ENCODE measurements around the gene BCAT1.
"Not testable (repeated sequence)": the region's sequence is repeated elsewhere in the genome, so short reads cannot be mapped to it uniquely, and the experiment has no call there.

Gene BCAT1

GRCh38 chr12:24921251-24922038, 27.5 kb downstream of the BCAT1 start:
- no peak for DNase-seq

GRCh38 chr12:24920141-24920540, 28.8 kb downstream of the BCAT1 start:
- DNase-seq, result no peak

- no peak for DNase-seq
These were observed 29.4 kb downstream of the BCAT1 start for GRCh38 chr12:24919346-24920001.

DNA sequence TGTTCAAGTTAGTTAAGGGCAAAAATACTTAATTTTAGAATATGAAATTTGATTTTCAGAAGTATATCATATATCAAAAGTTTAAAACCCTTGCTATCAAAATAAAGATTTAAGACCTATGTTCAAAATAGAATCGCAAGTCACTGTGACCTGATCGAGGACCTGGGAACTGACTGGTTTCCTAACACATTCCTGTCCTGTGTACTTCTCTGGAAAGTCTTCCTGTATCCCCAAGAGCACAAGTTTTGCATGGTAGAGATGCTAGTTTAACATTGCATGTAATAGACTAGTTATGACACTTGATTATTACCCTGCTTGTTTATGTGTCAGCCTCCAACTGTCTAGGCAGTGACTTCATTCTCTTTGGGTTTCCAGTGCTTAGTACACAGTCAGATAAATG, 30.3 kb downstream of the BCAT1 start:
- DNase-seq, result no peak

GRCh38 chr12:24915501-24915900, 33.4 kb downstream of the BCAT1 start:
- no peak for DNase-seq

DNA sequence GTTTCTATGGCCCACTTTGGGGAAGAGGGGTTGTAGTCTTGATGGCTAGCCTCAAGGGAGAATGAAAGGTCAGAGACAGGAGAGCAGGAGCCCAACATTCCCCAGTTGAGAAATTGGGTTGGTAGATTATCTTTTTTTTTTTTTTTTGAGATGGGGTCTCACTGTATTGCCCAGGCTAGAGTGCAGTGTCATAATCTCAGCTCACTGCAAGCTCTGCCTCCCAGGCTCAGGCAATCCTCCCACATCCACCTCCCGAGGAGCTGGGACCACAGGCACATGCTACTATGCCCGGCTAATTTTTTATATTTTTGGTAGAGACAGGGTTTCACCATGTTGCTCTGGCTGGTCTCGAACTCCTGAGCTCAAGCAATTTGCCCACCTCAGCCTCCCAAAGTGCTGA, 34.9 kb downstream of the BCAT1 start:
- DNase-seq, result no peak

GRCh38 chr12:24913130-24913529, 35.8 kb downstream of the BCAT1 start:
- DNase-seq, result no peak

- no peak for DNase-seq
These were observed 37.6 kb downstream of the BCAT1 start for GRCh38 chr12:24911271-24911791.

GRCh38 chr12:24910192-24910591, 38.7 kb downstream of the BCAT1 start:
- not testable (repeated sequence) for DNase-seq

DNA sequence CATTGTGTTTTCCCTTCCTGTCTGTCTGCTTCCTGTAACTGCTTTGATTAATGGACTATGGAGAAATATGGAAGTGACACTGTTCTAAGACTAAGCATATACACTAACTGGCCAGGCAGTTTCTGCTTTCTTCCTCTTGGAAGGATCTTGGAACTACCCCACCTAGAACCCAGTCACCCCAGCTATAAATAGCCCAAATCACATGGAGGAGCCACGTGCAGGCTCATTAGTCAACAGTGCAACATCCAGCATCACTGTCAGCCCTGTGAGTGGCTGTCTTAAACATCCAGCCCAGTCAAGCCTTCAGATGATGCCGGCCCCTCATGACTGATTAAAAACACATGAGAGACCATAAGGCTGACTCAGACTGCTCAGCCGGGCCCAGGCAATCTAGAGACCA, 39.2 kb downstream of the BCAT1 start:
- no peak for DNase-seq

DNA sequence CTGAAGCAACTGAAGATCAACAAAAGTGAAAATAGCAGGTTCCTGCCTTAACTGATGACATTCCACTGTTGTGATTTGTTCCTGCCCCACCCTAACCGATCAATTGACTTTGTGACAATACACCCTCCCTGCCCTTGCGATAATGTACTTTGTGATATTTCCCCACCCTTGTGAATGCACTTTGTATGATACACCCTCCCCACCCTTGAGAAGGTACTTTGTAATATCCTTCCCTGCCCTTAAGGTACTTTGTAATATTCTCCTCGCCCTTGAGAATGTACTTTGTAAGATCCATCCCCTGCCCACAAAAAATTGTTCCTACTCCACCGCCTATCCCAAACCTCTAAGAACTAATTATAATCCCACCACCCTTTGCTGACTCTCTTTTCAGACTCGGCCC, 41.4 kb downstream of the BCAT1 start:
- DNase-seq, result no peak

DNA sequence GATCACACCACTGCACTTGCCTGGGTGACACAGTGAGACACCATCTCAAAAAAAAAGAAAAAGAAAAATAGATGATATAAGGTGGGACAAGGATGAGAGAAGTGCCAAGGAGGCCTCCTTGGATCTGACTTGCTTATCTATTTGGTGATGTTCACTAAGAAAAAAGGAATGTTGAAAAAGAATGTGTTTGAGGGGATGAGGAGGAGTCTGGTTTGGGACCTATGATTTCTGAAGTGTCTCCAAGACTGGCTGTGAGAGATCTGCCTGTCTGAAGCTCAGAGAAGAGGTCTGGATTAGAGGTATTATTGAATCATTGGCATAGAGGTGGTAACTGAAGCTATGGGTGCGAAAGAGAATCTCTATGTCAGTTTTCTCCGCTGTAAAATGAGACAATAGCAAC, 42.8 kb downstream of the BCAT1 start:
- no peak for DNase-seq

GRCh38 chr12:24905431-24905830, 43.5 kb downstream of the BCAT1 start:
- no peak for DNase-seq

DNA sequence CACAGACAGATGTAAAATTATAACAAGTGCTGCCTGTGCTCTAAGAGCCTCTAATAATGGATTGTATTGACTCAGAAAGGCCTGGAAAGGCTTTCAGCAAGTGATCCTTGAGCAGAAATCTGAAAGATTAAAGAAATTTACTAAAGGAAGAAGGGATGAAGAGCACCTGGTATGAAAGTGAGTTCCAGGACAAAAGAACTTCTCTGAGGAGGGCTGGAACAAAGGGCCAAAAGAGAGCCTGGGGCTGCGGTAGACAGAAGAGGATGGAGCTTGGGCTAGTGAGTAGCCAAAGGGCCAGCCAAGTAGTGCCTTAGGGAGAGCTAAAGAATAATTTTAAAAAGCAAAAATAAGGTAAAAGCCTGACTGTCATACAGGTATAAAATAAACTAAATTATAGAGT, 44.0 kb downstream of the BCAT1 start:
- no peak for DNase-seq

DNA sequence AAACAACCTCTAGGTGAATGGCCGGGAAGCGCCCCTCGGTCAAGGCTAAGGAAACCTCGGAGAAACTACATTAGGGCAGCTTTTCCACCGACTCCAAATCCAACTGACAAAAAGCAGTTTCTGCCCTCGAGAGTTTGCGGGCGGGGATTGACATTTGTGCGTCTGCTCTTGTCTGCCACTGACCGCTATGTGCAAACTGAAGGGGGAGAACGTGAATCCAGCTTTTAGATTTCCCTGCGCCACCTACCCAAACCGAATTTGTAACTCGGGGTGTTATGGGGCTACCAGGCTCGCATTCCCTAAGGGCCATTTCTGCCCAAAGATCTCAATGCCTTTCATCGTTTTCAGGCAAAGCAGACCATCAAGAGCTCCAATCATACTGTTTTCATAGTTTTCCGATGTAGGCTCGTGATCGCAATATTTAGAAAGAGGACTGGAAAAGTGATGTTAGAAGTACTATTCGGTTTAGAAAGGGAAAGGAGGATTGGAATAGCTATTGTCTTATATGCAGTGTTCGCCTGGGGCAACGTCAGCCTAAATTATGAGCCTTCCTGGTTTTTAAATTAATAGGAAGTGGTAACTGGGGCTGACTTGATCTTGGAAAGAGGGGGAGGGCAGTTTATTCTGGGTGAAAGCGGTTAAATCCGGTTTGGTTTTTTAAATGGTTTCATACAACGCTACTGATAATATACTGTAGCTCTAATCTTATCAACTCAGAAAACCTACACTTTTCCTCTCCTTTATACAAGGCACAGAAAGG, 45.4 kb downstream of the BCAT1 start:
- no peak for DNase-seq

DNA sequence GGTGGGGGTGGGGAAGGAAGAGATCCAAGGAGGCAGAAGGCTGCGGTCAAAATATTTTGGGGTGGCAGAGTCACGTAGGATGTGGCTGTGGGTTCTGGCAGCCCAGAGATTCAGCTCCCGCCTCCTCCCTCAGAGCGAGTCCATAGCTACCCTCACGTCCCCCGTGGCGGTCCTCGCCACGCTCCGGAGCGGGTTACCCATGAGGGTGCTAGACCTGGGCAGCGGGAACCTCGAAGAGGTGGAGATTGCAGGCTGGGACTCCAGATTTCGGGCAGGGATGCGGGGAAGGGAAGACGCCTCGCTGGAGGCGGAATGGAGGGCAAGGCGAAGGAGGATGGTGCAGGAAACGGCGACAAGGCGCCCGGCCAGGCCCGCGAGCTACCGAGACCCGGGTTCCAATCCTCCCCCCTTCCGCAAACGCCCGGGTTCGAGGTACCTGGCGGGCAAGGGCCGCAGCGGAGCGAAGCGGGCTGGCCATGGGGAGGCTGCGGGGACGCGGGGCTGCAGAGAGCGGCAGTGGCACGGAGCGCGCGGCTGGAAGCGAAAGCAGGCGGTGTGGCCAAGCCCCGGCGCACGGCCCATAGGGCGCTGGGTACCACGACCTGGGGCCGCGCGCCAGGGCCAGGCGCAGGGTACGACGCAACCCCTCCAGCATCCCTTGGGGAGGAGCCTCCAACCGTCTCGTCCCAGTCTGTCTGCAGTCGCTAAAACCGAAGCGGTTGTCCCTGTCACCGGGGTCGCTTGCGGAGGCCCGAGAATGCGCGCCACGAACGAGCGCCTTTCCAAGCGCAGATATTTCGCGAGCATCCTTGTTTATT, 46.2 kb downstream of the BCAT1 start:
- DNase-seq, result no peak

- DNase-seq, result no peak
These were observed 47.1 kb downstream of the BCAT1 start for GRCh38 chr12:24901576-24902461.

GRCh38 chr12:24900196-24900595, 48.7 kb downstream of the BCAT1 start:
- no peak for DNase-seq

DNA sequence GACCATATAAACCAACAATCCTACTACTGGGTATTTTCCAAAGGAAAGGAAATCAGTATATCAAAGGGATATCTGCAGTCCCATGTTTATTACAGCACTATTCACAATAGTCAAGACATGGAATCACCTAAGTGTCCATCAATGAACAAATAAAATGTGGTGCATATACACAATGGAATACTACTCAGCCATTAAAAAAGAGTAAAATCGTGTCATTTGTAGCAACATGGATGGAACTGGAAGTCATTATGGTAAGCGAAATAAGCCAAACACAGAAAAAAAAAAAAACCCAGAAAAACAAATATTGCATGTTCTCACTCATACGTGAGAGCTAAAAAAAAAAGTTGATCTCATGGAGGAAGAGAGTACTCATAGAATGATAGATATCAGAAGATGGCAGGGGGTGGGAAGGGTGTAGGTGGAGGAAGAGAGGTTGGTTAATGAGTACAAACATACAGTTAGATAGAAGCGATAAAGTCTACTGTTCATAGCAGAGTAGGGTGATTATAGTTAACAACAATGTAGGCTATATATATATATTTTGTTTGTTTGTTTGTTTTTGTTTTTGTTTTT, 49.3 kb downstream of the BCAT1 start:
- DNase-seq, result no peak

GRCh38 chr12:24898606-24899005, 50.3 kb downstream of the BCAT1 start:
- DNase-seq, result no peak

GRCh38 chr12:24898185-24898584, 50.7 kb downstream of the BCAT1 start:
- no peak for DNase-seq
